ENCODE measurements around the gene PET117.
"Not testable (repeated sequence)": the region's sequence is repeated elsewhere in the genome, so short reads cannot be mapped to it uniquely, and the experiment has no call there.

PET117 gene

GRCh38 chr20:18137412-18138265 lies at the start of gene PET117, which contains the start of gene KAT14:
TSS of gene PET117 (plus strand) at chr20:18137863. CDS start at chr20:18137956, 93 bp downstream.
TSS of gene KAT14 (plus strand) at chr20:18137863. CDS start at chr20:18142661, 4,798 bp downstream.
- peak; percentile 77 for FAIRE-seq
- peak; percentile 56 for DNase-seq (ENCODE audit: insufficient read length, low spot score)

GRCh38 chr20:18088298-18088697 lies 49.4 kb upstream of the PET117 start:
- not testable (repeated sequence) for FAIRE-seq; DNase-seq (ENCODE audit: insufficient read length, low spot score)

- DNase-seq (ENCODE audit: insufficient read length, low spot score); FAIRE-seq: not testable (repeated sequence)
Measured at GRCh38 chr20:18088841-18089240, 48.8 kb upstream of the PET117 start.

- DNase-seq (ENCODE audit: insufficient read length, low spot score): no peak
- FAIRE-seq: no peak
Measured at GRCh38 chr20:18090044-18090443, 47.6 kb upstream of the PET117 start.

GRCh38 chr20:18090477-18090876 lies 47.2 kb upstream of the PET117 start:
- FAIRE-seq (no peak), DNase-seq (ENCODE audit: insufficient read length, low spot score) (no peak)

GRCh38 chr20:18091623-18092022 lies 46.0 kb upstream of the PET117 start:
- FAIRE-seq (no peak), DNase-seq (ENCODE audit: insufficient read length, low spot score) (no peak)

- no peak for FAIRE-seq
Measured at GRCh38 chr20:18092890-18093289, 44.8 kb upstream of the PET117 start.

GRCh38 chr20:18093388-18093787 lies 44.3 kb upstream of the PET117 start:
- FAIRE-seq: no peak

More at GRCh38 chr20:18092890-18093289, 44.8 kb upstream of the PET117 start:
- DNase-seq (ENCODE audit: insufficient read length, low spot score): no peak

GRCh38 chr20:18094191-18094590 lies 43.5 kb upstream of the PET117 start:
- FAIRE-seq (no peak), DNase-seq (ENCODE audit: insufficient read length, low spot score) (no peak)

More at GRCh38 chr20:18093388-18093787, 44.3 kb upstream of the PET117 start:
- no peak for DNase-seq (ENCODE audit: insufficient read length, low spot score)

GRCh38 chr20:18100569-18100968 lies 37.1 kb upstream of the PET117 start:
- not testable (repeated sequence) for DNase-seq (ENCODE audit: insufficient read length, low spot score); FAIRE-seq

- DNase-seq (ENCODE audit: insufficient read length, low spot score) (no peak), FAIRE-seq (no peak)
Measured at GRCh38 chr20:18101125-18101810, 36.4 kb upstream of the PET117 start.

- DNase-seq (ENCODE audit: insufficient read length, low spot score): no peak
Measured at GRCh38 chr20:18103497-18103896, 34.2 kb upstream of the PET117 start.

GRCh38 chr20:18108326-18108725 lies 29.3 kb upstream of the PET117 start:
- DNase-seq (ENCODE audit: insufficient read length, low spot score): no peak
- FAIRE-seq: no peak

More at GRCh38 chr20:18103497-18103896, 34.2 kb upstream of the PET117 start:
- FAIRE-seq: no peak

GRCh38 chr20:18128574-18128973 lies 9.1 kb upstream of the PET117 start:
- DNase-seq (ENCODE audit: insufficient read length, low spot score); FAIRE-seq: not testable (repeated sequence)

GRCh38 chr20:18132663-18133062 lies 5.0 kb upstream of the PET117 start:
- FAIRE-seq: no peak
- no peak for DNase-seq (ENCODE audit: insufficient read length, low spot score)

GRCh38 chr20:18133962-18134361 lies 3.7 kb upstream of the PET117 start:
- FAIRE-seq (no peak), DNase-seq (ENCODE audit: insufficient read length, low spot score) (no peak)

GRCh38 chr20:18138266-18138582 lies 561 bp downstream of the PET117 start:
- FAIRE-seq (no peak), DNase-seq (ENCODE audit: insufficient read length, low spot score) (no peak)

GRCh38 chr20:18138639-18139583 lies 1.2 kb downstream of the PET117 start:
- DNase-seq (ENCODE audit: insufficient read length, low spot score) (no peak), FAIRE-seq (no peak)

GRCh38 chr20:18139832-18140231 lies 2.2 kb downstream of the PET117 start:
- FAIRE-seq (no peak), DNase-seq (ENCODE audit: insufficient read length, low spot score) (no peak)

GRCh38 chr20:18144541-18145099 lies 7.0 kb downstream of the PET117 start:
- DNase-seq (ENCODE audit: insufficient read length, low spot score): no peak
- FAIRE-seq: no peak

Data from GM19239 (cell line).